Mammary epithelial cell (primary cell): ENCODE measurements around the gene ARHGEF38.

Experiments used
- EZH2 ChIP-seq: IDR thresholded peaks from 2 replicates; pipeline ENCODE4 v1.6.1; 2012; ENCODE audit warnings: low read length, inconsistent platforms, borderline replicate concordance
- TF ChIP-seq, protein P1 (sequence below), 2 donors: IDR thresholded peaks in 1 of 2; conservative IDR thresholded peaks in 1 of 2; 2 replicates each; pipeline ENCODE4 v1.5.1; 2011 to 2012; ENCODE audit warnings: inconsistent platforms in 2 of 2, low read length in 2 of 2, mild to moderate bottlenecking in 2 of 2, control low read depth in 1 of 2, low read depth in 1 of 2; ENCODE audit not compliant: insufficient read depth in 1 of 2; ENCODE audit errors: extremely low read depth in 1 of 2

DNA sequence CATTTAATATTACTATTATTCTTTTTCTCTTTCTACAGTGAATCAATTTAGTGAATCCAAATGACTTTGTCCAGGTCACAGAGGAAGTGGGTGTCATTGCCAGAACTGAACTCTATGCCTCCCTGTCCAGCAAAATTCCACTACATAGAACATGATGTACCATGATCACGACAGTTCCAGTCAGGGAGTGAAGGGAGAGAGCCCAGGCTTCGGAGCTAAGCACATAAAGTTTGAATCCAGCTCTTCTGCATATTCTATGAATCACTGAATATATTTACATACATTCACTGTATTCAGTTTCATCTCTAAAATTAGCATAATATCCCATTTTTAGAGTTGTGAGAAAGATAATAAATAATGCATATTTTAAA lies 17.4 kb downstream of the ARHGEF38 start:
- TF ChIP-seq, protein P1, sequence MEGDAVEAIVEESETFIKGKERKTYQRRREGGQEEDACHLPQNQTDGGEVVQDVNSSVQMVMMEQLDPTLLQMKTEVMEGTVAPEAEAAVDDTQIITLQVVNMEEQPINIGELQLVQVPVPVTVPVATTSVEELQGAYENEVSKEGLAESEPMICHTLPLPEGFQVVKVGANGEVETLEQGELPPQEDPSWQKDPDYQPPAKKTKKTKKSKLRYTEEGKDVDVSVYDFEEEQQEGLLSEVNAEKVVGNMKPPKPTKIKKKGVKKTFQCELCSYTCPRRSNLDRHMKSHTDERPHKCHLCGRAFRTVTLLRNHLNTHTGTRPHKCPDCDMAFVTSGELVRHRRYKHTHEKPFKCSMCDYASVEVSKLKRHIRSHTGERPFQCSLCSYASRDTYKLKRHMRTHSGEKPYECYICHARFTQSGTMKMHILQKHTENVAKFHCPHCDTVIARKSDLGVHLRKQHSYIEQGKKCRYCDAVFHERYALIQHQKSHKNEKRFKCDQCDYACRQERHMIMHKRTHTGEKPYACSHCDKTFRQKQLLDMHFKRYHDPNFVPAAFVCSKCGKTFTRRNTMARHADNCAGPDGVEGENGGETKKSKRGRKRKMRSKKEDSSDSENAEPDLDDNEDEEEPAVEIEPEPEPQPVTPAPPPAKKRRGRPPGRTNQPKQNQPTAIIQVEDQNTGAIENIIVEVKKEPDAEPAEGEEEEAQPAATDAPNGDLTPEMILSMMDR (conservative IDR thresholded peaks at IDR 0.05 in 1 of 2, IDR thresholded peaks at IDR 0.05 in 1 of 2; ENCODE audit: extremely low read depth in 1 of 2, insufficient read depth in 1 of 2, low read depth in 1 of 2, low read length in 2 of 2), result no peak
- TF ChIP-seq EZH2, result no peak
